Measurements from ENCODE around the gene CDKN2B. TPM values are rescaled to one million over a fixed set of nuclear protein-coding genes. Genes with fewer than 3 reads are reported as not detected.

The CDKN2B gene
- total RNA-seq, 4 donors from 2014 or later = 17.0 to 84.7 (median 34.9) TPM

DNA sequence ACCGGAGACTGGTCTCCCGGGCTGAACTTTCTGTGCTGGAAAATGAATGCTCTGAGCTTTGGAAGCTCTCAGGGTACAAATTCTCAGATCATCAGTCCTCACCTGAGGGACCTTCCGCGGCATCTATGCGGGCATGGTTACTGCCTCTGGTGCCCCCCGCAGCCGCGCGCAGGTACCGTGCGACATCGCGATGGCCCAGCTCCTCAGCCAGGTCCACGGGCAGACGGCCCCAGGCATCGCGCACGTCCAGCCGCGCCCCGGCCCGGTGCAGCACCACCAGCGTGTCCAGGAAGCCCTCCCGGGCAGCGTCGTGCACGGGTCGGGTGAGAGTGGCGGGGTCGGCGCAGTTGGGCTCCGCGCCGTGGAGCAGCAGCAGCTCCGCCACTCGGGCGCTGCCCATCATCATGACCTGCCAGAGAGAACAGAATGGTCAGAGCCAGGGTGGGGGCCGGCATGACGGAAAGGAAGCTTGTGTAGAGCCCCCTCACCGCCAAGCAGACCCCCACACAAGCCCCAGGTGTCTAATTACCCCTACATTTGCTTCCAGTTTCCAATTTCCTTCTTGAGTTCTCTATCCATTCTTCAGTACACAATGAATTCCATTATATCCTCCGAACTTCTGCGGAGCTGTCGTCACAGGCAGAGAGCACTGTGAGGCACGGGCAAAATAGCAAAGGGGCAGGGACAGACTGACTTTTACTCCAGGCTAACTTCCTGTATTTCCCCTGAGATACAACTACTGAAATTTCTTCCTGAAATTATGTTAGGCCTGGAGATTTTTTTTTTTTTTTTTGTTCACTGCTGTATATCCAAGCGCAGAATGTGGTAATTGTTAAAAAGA lies 38.1 kb downstream of the CDKN2B start:
- no peak for DNase-seq (ENCODE audit: low spot score)
- no peak for TF ChIP-seq CTCF (IDR thresholded peaks at IDR 0.05)
- ATAC-seq (ENCODE audit: low FRiP score) = no peak

DNA sequence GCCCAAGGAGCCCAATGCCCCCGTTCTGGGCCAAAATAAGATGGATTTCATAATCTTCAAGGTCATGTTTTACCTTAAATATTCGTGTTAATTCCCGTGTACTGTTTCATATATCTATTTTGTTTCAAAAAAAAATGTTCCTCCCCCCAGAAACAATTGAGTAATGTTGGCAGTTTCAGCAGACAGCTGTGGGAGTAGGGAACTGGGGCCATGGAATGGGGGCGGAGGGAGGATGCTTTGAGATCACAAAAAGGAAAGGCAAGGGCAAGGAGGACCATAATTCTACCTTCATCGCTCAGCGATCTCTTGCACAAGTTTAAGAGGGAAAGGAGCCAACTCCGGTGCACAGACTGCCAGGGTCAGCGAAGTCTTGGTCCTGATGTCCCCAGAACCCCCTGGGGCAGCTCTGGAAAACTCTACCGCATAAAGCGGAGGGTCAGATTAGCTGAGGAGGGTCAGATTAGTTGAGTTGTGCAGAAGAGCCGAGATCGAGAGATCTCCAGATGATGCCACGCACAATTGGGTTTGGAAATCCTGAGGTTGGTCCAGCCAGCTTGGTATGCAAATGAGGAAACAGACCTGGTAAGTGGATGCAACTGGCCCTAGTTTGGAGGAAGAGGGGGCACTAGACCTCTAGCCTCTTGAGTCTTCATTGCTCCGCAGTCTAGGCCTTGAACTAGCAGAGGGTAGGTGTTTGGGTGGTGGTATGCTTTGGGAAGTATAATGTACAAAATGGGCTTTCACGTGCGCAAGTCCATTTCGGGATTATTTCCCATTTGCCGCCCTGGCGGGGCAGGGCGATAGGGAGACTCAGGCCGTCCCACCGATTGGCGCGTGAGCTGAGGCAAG lies 38.9 kb downstream of the CDKN2B start:
- no peak for ATAC-seq (ENCODE audit: low FRiP score)
- TF ChIP-seq CTCF (IDR thresholded peaks at IDR 0.05) = no peak
- DNase-seq (ENCODE audit: low spot score) = no peak

DNA sequence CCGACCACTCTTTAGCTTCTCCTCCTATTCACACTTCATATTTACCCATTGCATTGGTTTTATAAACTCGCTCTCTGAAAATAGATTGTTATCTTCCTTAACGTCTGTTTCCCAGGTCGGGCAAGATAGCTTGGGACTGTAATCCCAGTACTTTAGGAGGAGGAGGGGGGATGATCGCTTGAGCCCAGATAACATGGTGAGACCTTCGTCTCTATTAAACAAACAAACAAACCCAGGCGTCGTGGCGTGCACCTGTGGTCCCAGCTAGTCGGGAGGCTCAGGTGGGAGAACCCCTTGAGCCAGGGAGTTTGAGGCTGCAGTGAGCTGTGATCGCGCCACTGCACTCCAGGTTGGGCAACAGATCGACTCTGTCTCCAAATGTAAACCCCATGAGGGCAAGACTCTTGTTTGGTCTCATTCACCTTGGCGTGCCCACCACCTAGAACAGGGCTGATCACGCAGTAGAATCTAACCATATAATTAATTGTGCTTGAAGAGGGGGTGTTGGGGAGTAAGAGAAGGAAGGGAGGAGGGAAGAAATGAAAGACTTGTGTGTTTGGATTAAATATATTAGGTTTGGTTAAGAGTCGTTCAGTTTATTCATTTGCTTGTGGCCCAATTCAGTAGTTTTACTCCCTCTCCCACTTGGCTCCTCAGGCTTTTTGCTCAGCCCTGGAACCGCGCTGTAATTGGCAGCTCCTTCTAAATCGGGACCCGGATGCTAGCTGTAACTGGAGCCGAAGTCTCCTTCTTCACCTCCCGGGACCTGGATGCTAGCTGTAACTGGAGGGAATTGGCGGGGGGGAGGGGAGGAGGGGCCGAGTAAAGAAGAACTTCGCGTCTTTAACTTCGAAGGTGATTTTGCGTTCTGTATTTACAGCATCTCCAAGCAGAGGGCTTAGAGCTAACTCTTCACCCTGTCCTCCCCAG lies 39.8 kb downstream of the CDKN2B start:
- TF ChIP-seq CTCF (IDR thresholded peaks at IDR 0.05) = no peak
- DNase-seq (ENCODE audit: low spot score) (no peak), ATAC-seq (ENCODE audit: low FRiP score) (no peak)

GRCh38 chr9:21968331-21969010 lies 40.6 kb downstream of the CDKN2B start:
- ATAC-seq (ENCODE audit: low FRiP score) (no peak), DNase-seq (ENCODE audit: low spot score) (no peak)
- no peak for TF ChIP-seq CTCF (IDR thresholded peaks at IDR 0.05)

- ATAC-seq (ENCODE audit: low FRiP score) (no peak), DNase-seq (ENCODE audit: low spot score) (no peak)
- no peak for TF ChIP-seq CTCF (IDR thresholded peaks at IDR 0.05)
Observed at GRCh38 chr9:21967702-21968101, 41.4 kb downstream of the CDKN2B start.

DNA sequence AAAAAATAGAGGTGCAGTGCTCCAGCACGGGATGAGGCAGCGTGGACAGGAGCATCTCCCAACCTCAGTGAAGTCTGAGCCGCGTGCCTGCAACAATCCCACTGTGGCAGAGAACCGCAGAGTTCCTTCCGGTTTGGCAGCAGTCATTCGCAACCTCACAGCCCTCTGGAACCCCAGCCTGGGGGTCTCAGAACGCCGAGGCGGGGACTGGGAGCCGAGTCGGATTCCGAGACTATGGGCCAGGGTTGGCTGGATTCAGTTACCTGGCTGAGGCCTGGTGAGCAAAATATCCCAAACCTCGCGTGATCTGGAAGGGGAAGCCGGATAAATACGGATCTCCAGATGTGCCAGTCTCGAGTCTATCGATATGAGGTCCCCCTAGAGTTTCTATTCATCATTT lies 41.9 kb downstream of the CDKN2B start:
- ATAC-seq (ENCODE audit: low FRiP score) = no peak
- no peak for TF ChIP-seq CTCF (IDR thresholded peaks at IDR 0.05)
- DNase-seq (ENCODE audit: low spot score) = no peak
